Measurements from ENCODE around the gene SLC15A4.

SLC15A4 gene

GRCh38 chr12:128825835-128826234 lies 2.1 kb upstream of the SLC15A4 start:
- H3K27ac ChIP-seq (ENCODE audit: low read length), result no peak overlapping the region
- no peaks in the 10 kb centered on the region for H4K20me1 ChIP-seq (ENCODE audit: insufficient read depth, low read length)
- no peak overlapping the region for H2AFZ ChIP-seq (ENCODE audit: low read length)
- H3K9me3 ChIP-seq (replicated peaks; ENCODE audit: insufficient read depth, low read length), result no peaks in the 10 kb centered on the region
- no peak for DNase-seq
- no peak overlapping the region for H3K4me3 ChIP-seq (ENCODE audit: low read length)
- peaks cover 11% of the 10 kb centered on the region for H3F3A ChIP-seq (ENCODE audit: insufficient read depth, low read length)
- no peaks in the 10 kb centered on the region for H3K36me3 ChIP-seq (replicated peaks; ENCODE audit: insufficient read depth, low read length)
- 0 out of 2 replicates have a peak, but pooled peaks cover 9% of the 10 kb centered on the region for H3K4me1 ChIP-seq (ENCODE audit: low read length)
- H3K9me2 ChIP-seq (replicated peaks; ENCODE audit: insufficient read depth, low read length), result no peaks in the 10 kb centered on the region
- TF ChIP-seq CTCF (IDR thresholded peaks at IDR 0.05; ENCODE audit: low read length) (no peak), EZH2phosphoT487 (IDR thresholded peaks at IDR 0.05; ENCODE audit: low read length) (no peak), EZH2 (optimal IDR thresholded peaks at IDR 0.05; ENCODE audit: low read depth, low read length) (no peak)
- no peak overlapping the region for H3K9ac ChIP-seq (ENCODE audit: low read length)
- no peaks in the 10 kb centered on the region for H3K27me3 ChIP-seq (replicated peaks; ENCODE audit: insufficient read depth, low read length)
- H3K4me2 ChIP-seq (ENCODE audit: low read depth, low read length), result no peak overlapping the region
- H3K79me2 ChIP-seq (ENCODE audit: low read length), result peaks cover 24% of the 10 kb centered on the region

GRCh38 chr12:128823216-128823915 lies 392 bp downstream of the SLC15A4 start:
- Histone ChIP-seq H3K9me2 (replicated peaks; ENCODE audit: insufficient read depth, low read length) (no peaks in the 10 kb centered on the region), H3F3A (ENCODE audit: insufficient read depth, low read length) (no peaks in the 10 kb centered on the region), H3K36me3 (replicated peaks; ENCODE audit: insufficient read depth, low read length) (no peaks in the 10 kb centered on the region), H3K9me3 (replicated peaks; ENCODE audit: insufficient read depth, low read length) (no peaks in the 10 kb centered on the region), H3K4me3 (ENCODE audit: low read length) (peak overlapping the region; percentile 67), H3K27me3 (replicated peaks; ENCODE audit: insufficient read depth, low read length) (no peaks in the 10 kb centered on the region), H3K4me2 (ENCODE audit: low read depth, low read length) (peak overlapping the region; percentile 57), H3K79me2 (ENCODE audit: low read length) (peaks cover 49% of the 10 kb centered on the region), H2AFZ (ENCODE audit: low read length) (0 out of 2 replicates have a peak overlapping the region, but pooled peaks have one; percentile 6), H3K27ac (ENCODE audit: low read length) (peak overlapping the region; percentile 48; the same call in 1 of the 2 replicates), H4K20me1 (ENCODE audit: insufficient read depth, low read length) (no peaks in the 10 kb centered on the region), H3K4me1 (ENCODE audit: low read length) (no peaks in the 10 kb centered on the region), H3K9ac (ENCODE audit: low read length) (peak overlapping the region; percentile 62)
- TF ChIP-seq CTCF (IDR thresholded peaks at IDR 0.05; ENCODE audit: low read length) (no peak), EZH2phosphoT487 (IDR thresholded peaks at IDR 0.05; ENCODE audit: low read length) (no peak), EZH2 (optimal IDR thresholded peaks at IDR 0.05; ENCODE audit: low read depth, low read length) (no peak)
- DNase-seq, result peak; percentile 10

GRCh38 chr12:128820723-128821432 lies 2.9 kb downstream of the SLC15A4 start:
- no peak overlapping the region for H3K4me3 ChIP-seq (ENCODE audit: low read length)
- no peak overlapping the region for H3K4me2 ChIP-seq (ENCODE audit: low read depth, low read length)
- H4K20me1 ChIP-seq (ENCODE audit: insufficient read depth, low read length), result no peaks in the 10 kb centered on the region
- TF ChIP-seq CTCF (IDR thresholded peaks at IDR 0.05; ENCODE audit: low read length) (no peak), EZH2phosphoT487 (IDR thresholded peaks at IDR 0.05; ENCODE audit: low read length) (no peak), EZH2 (optimal IDR thresholded peaks at IDR 0.05; ENCODE audit: low read depth, low read length) (no peak)
- H3K27ac ChIP-seq (ENCODE audit: low read length), result no peak overlapping the region
- no peaks in the 10 kb centered on the region for H3K27me3 ChIP-seq (replicated peaks; ENCODE audit: insufficient read depth, low read length)
- no peaks in the 10 kb centered on the region for H3K36me3 ChIP-seq (replicated peaks; ENCODE audit: insufficient read depth, low read length)
- H3K9ac ChIP-seq (ENCODE audit: low read length), result no peak overlapping the region
- DNase-seq, result no peak
- no peaks in the 10 kb centered on the region for H3K9me2 ChIP-seq (replicated peaks; ENCODE audit: insufficient read depth, low read length)
- no peaks in the 10 kb centered on the region for H3K4me1 ChIP-seq (ENCODE audit: low read length)
- no peaks in the 10 kb centered on the region for H3K9me3 ChIP-seq (replicated peaks; ENCODE audit: insufficient read depth, low read length)
- H3K79me2 ChIP-seq (ENCODE audit: low read length), result peaks cover 73% of the 10 kb centered on the region
- no peaks in the 10 kb centered on the region for H3F3A ChIP-seq (ENCODE audit: insufficient read depth, low read length)
- no peak overlapping the region for H2AFZ ChIP-seq (ENCODE audit: low read length)
